H54 (cell line): ENCODE results near the gene RIN2.
"Not testable (repeated sequence)": the region's sequence is repeated elsewhere in the genome, so short reads cannot be mapped to it uniquely, and the experiment has no call there.

Source experiments
- DNase-seq: peaks from one replicate; pipeline ENCODE4 v3.0.0; 2011; ENCODE audit warnings: low spot score, mixed read lengths; ENCODE audit not compliant: insufficient read length
- FAIRE-seq: peaks from 3 replicates; lab custom pipeline; 2011; peaks lifted over from hg19 to GRCh38; lab: Jason Lieb, UNC
- POLR2A ChIP-seq: IDR thresholded peaks from 2 replicates; pipeline ENCODE4 v1.6.1; 2011; ENCODE audit warnings: low read depth, mild to moderate bottlenecking, low read length

The RIN2 gene

GRCh38 chr20:19802492-19803158 lies 44.6 kb downstream of the RIN2 start:
- no peak for FAIRE-seq
- TF ChIP-seq POLR2A = no peak
- DNase-seq = peak; percentile 57

DNA sequence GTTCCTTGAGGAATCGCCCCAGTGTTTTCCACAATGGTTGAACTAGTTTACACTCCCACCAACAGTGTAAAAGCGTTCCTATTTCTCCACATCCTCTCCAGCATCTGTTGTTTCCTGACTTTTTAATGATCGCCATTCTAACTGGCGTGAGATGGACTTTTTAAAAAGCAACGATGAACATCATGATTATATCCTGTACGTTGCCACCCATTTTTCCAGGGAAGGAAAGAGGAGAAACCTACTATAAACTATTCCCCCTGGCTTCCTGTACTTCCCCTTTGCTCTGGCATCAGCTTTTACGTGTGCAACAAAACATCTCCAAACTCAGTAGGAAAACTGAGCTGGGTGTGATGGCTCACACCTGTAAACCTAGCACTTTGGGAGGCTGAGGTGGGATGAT lies 48.2 kb downstream of the RIN2 start:
- not testable (repeated sequence) for FAIRE-seq, DNase-seq

- no peak for TF ChIP-seq POLR2A
- no peak for DNase-seq
- no peak for FAIRE-seq
These were observed 48.7 kb downstream of the RIN2 start for GRCh38 chr20:19806806-19807190.

GRCh38 chr20:19807191-19807945 lies 49.3 kb downstream of the RIN2 start:
- no peak for TF ChIP-seq POLR2A
- FAIRE-seq = no peak
- no peak for DNase-seq
